ENCODE measurements around the gene NEGR1. TPM values are rescaled to one million over a fixed set of nuclear protein-coding genes. Genes with fewer than 3 reads are reported as not detected.

Gene NEGR1
- total and polyA plus RNA-seq, 2 donors (not counting 3 experiments of a cell fraction or from before 2014, with no cell fraction given) = 6.8 to 21.8 TPM

DNA sequence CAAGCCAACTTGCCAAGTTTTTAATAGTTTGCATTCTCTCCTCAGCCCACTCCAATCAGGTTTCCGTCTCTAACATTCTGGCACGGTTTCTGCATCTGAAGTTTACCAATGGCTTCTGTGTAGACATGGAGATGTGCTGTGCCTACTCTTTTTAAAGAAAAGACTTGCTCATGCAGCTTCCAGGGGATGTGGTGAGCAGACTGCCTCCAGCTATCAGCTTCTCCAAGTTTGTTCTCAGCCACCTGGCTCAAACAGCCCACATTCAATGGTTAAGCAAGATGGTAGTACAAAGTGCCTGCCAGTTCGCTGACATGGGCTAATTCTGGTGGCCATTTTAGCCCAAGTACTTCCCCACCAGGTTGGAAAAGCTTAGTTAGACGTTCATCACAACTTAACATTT lies 465.3 kb downstream of the NEGR1 start:
- no peaks in the 10 kb centered on the region for H3K79me2 ChIP-seq (ENCODE audit: control insufficient read depth, insufficient read depth, low read length)
- no peak overlapping the region for H2AFZ ChIP-seq (ENCODE audit: low read depth, low read length)
- POLR2A ChIA-PET = no interaction called here
- FAIRE-seq = no peak
- DNase-seq (ENCODE audit: low read depth, low spot score) = no peak
- no peaks in the 10 kb centered on the region for H3K36me3 ChIP-seq (ENCODE audit: control insufficient read depth in 2 of 2, extremely low read depth in 1 of 2, insufficient read depth in 2 of 2, low read length in 2 of 2)
- BruUV-seq (replicated peaks) = no TSS peak
- H3K4me3 ChIP-seq (replicated peaks in 1 of 3; ENCODE audit: insufficient read depth in 1 of 3, low read depth in 1 of 3, low read length in 3 of 3) = no peak overlapping the region
- dilution Hi-C loops (cut with MboI; ENCODE audit: extremely low pct_ligation_motif_present, low sequenced_read_pairs) (no loop called here), intact Hi-C loops (cut with micrococcal nuclease) (no loop called here)
- H3K27ac ChIP-seq (ENCODE audit: insufficient read depth, low read depth, low read length) = no peak overlapping the region
- no peaks in the 10 kb centered on the region for H3K9me1 ChIP-seq (replicated peaks; ENCODE audit: control insufficient read depth, extremely low read depth, insufficient read depth, low read length)
- no peaks in the 10 kb centered on the region for H3K4me1 ChIP-seq (ENCODE audit: control insufficient read depth, extremely low read depth, insufficient read depth, low read length)
- TF ChIP-seq, protein P1, sequence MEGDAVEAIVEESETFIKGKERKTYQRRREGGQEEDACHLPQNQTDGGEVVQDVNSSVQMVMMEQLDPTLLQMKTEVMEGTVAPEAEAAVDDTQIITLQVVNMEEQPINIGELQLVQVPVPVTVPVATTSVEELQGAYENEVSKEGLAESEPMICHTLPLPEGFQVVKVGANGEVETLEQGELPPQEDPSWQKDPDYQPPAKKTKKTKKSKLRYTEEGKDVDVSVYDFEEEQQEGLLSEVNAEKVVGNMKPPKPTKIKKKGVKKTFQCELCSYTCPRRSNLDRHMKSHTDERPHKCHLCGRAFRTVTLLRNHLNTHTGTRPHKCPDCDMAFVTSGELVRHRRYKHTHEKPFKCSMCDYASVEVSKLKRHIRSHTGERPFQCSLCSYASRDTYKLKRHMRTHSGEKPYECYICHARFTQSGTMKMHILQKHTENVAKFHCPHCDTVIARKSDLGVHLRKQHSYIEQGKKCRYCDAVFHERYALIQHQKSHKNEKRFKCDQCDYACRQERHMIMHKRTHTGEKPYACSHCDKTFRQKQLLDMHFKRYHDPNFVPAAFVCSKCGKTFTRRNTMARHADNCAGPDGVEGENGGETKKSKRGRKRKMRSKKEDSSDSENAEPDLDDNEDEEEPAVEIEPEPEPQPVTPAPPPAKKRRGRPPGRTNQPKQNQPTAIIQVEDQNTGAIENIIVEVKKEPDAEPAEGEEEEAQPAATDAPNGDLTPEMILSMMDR (IDR thresholded peaks at IDR 0.05; ENCODE audit: extremely low read depth in 1 of 2, insufficient read depth in 1 of 2, low read depth in 1 of 2, low read length in 2 of 2) = no peak
- TF ChIP-seq FOS (IDR thresholded peaks at IDR 0.05; ENCODE audit: borderline replicate concordance, insufficient read depth, low read length) = no peak
- no peak for TF ChIP-seq POLR2A (IDR thresholded peaks at IDR 0.05; ENCODE audit: low read depth, low read length)
- no peak for TF ChIP-seq POLR2AphosphoS5 (IDR thresholded peaks at IDR 0.05; ENCODE audit: insufficient read depth, low read depth, low read length)
- no peak for TF ChIP-seq EZH2 (IDR thresholded peaks at IDR 0.05; ENCODE audit: borderline replicate concordance, low read depth, low read length, severe bottlenecking)
- no peak for TF ChIP-seq MYC (IDR thresholded peaks at IDR 0.05; ENCODE audit: low read depth, low read length)
- TF ChIP-seq GATA2 (IDR thresholded peaks at IDR 0.05; ENCODE audit: insufficient read depth, insufficient read length, low read depth, low read length) = no peak
- TF ChIP-seq, protein P2, sequence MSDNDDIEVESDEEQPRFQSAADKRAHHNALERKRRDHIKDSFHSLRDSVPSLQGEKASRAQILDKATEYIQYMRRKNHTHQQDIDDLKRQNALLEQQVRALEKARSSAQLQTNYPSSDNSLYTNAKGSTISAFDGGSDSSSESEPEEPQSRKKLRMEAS (IDR thresholded peaks at IDR 0.05; ENCODE audit: insufficient read depth, insufficient read length) = no peak
- no peak for TF ChIP-seq JUN (IDR thresholded peaks at IDR 0.05; ENCODE audit: borderline replicate concordance, insufficient read depth, insufficient read length, low read depth)
- H4K20me1 ChIP-seq (replicated peaks; ENCODE audit: control insufficient read depth, extremely low read depth, insufficient read depth, low read length) = no peaks in the 10 kb centered on the region
- H3K4me2 ChIP-seq (ENCODE audit: insufficient read depth, low read length) = no peak overlapping the region
- no peaks in the 10 kb centered on the region for H3K27me3 ChIP-seq (ENCODE audit: control insufficient read depth in 2 of 2, insufficient read depth in 2 of 2, low read length in 2 of 2)
- CTCF ChIA-PET = no interaction called here
- H3K9ac ChIP-seq (replicated peaks; ENCODE audit: extremely low read depth, insufficient read depth, low read length) = no peak overlapping the region
- no peaks in the 10 kb centered on the region for H3K9me3 ChIP-seq (replicated peaks; ENCODE audit: control insufficient read depth, insufficient read depth, low read length)
